Measurements from ENCODE around the gene TAS2R40.

DNA sequence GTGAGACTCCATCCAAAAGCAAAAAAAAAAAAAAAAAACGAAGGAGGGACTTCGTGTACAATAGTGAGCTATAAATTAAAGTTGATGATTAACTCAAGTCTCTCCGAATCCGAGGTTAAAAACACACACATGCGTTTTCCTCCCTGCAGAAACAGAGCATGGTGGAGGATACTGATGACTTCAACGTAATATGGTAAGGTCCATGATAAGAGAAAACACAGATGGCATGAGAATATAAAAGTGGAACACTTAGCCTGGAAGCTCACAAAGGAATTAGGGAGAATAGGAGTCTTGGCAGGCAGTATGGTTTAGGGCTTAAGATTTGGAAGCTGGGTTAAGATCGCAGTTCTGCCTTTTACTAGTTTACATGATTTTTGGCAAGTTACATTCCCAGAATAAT is 21.3 kb downstream of the TAS2R40 start:
- TF ChIP-seq, protein P1, sequence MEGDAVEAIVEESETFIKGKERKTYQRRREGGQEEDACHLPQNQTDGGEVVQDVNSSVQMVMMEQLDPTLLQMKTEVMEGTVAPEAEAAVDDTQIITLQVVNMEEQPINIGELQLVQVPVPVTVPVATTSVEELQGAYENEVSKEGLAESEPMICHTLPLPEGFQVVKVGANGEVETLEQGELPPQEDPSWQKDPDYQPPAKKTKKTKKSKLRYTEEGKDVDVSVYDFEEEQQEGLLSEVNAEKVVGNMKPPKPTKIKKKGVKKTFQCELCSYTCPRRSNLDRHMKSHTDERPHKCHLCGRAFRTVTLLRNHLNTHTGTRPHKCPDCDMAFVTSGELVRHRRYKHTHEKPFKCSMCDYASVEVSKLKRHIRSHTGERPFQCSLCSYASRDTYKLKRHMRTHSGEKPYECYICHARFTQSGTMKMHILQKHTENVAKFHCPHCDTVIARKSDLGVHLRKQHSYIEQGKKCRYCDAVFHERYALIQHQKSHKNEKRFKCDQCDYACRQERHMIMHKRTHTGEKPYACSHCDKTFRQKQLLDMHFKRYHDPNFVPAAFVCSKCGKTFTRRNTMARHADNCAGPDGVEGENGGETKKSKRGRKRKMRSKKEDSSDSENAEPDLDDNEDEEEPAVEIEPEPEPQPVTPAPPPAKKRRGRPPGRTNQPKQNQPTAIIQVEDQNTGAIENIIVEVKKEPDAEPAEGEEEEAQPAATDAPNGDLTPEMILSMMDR (IDR thresholded peaks at IDR 0.05; ENCODE audit: insufficient read depth, low read length, poor library complexity, severe bottlenecking): no peak
- TF ChIP-seq EZH2phosphoT487 (conservative IDR thresholded peaks at IDR 0.05; ENCODE audit: low read length): no peak
